WTC11 (cell line): ENCODE data around the gene B3GAT1. TPM values are rescaled to one million over a fixed set of nuclear protein-coding genes. Genes with fewer than 3 reads are reported as not detected.

Experiments used
- ATAC-seq: fragments of 200-7000 bp; cut with Tn5 transposase; 2 replicates; pipeline ENCODE4 v1.10.0; 2021; ENCODE audit warnings: mild to moderate bottlenecking, moderate library complexity
- CTCF ChIA-PET: fragments of 300-600 bp; sonication (Branson Sonifier 250); formaldehyde crosslinking; loops from one replicate; lab custom pipeline; 2021; ENCODE audit warnings: antibody characterized with exemption; lab: Charles Lee
- POLR2A ChIA-PET: fragments of 350-600 bp; sonication (Branson Sonifier 250); formaldehyde crosslinking; loops from one replicate; lab custom pipeline; 2021; ENCODE audit warnings: antibody characterized with exemption; lab: Charles Lee
- DNase-seq: peaks from one replicate; pipeline ENCODE4 v3.0.0; 2021; ENCODE audit warnings: low spot score
- H3K27ac Mint-ChIP-seq: 2 replicates; pipeline ENCODE4 v1.8.0; 2021; ENCODE audit warnings: mixed read lengths
- H3K27me3 Mint-ChIP-seq: 2 replicates; pipeline ENCODE4 v1.8.0; 2021; ENCODE audit warnings: low read depth, mild to moderate bottlenecking, moderate library complexity, mixed read lengths
- H3K36me3 Mint-ChIP-seq: 2 replicates; pipeline ENCODE4 v1.8.0; 2021; ENCODE audit warnings: mixed read lengths
- H3K4me1 Mint-ChIP-seq: 2 replicates; pipeline ENCODE4 v1.8.0; 2022; ENCODE audit warnings: mixed read lengths
- H3K4me3 Mint-ChIP-seq: 2 replicates; pipeline ENCODE4 v1.8.0; 2021; ENCODE audit warnings: mild to moderate bottlenecking, moderate library complexity, mixed read lengths
- H3K9me3 Mint-ChIP-seq: 2 replicates; pipeline ENCODE4 v1.8.0; 2021; ENCODE audit warnings: mixed read lengths
- AFF4 ChIP-seq: sonication (generic); formaldehyde crosslinking; IDR thresholded peaks from 2 replicates; pipeline ENCODE4 v1.8.1; 2023; ENCODE audit warnings: mild to moderate bottlenecking, missing genetic modification reagents, borderline replicate concordance
- CREB1 ChIP-seq: sonication (generic); formaldehyde crosslinking; IDR thresholded peaks from 2 replicates; pipeline ENCODE4 v1.8.0; 2023; ENCODE audit warnings: mild to moderate bottlenecking, missing genetic modification reagents
- ELF4 ChIP-seq: sonication (generic); formaldehyde crosslinking; IDR thresholded peaks from 2 replicates; pipeline ENCODE4 v1.8.1; 2022; ENCODE audit warnings: low read depth, mild to moderate bottlenecking, moderate library complexity, missing genetic modification reagents
- FOXP1 ChIP-seq: sonication (generic); formaldehyde crosslinking; IDR thresholded peaks from 2 replicates; pipeline ENCODE4 v1.8.0; 2022; ENCODE audit warnings: missing genetic modification reagents, mild to moderate bottlenecking, moderate library complexity, borderline replicate concordance
- HMGXB4 ChIP-seq: sonication (generic); formaldehyde crosslinking; IDR thresholded peaks from 2 replicates; pipeline ENCODE4 v1.8.1; 2023; ENCODE audit warnings: mild to moderate bottlenecking, moderate library complexity, missing genetic modification reagents
- IRF2 ChIP-seq: sonication (generic); formaldehyde crosslinking; IDR thresholded peaks from 2 replicates; pipeline ENCODE4 v1.8.0; 2022; ENCODE audit warnings: low read depth, missing genetic modification reagents, borderline replicate concordance
- MLX ChIP-seq: sonication (generic); formaldehyde crosslinking; IDR thresholded peaks from 2 replicates; pipeline ENCODE4 v1.8.1; 2023; ENCODE audit warnings: mild to moderate bottlenecking, missing genetic modification reagents, moderate library complexity
- NFATC4 ChIP-seq: fragments of 250-450 bp; sonication (Bioruptor Pico); IDR thresholded peaks from 2 replicates; pipeline ENCODE4 v1.9.0; 2021; ENCODE audit warnings: mild to moderate bottlenecking
- PRRX2 ChIP-seq: fragments of 250-450 bp; sonication (Bioruptor Pico); IDR thresholded peaks from 2 replicates; pipeline ENCODE4 v1.8.0; 2021; ENCODE audit warnings: mild to moderate bottlenecking
- ZNF121 ChIP-seq: sonication (generic); formaldehyde crosslinking; IDR thresholded peaks from 2 replicates; pipeline ENCODE4 v1.8.0; 2023; ENCODE audit warnings: missing genetic modification reagents
- ZNF232 ChIP-seq: sonication (generic); formaldehyde crosslinking; IDR thresholded peaks from 2 replicates; pipeline ENCODE4 v1.8.0; 2022; ENCODE audit warnings: mild to moderate bottlenecking, missing genetic modification reagents
- ZNF416 ChIP-seq: fragments of 250-450 bp; sonication (Bioruptor Pico); IDR thresholded peaks from 2 replicates; pipeline ENCODE4 v1.9.0; 2021; ENCODE audit warnings: mild to moderate bottlenecking, inconsistent platforms
- total RNA-seq: library from RNA; stranded (reverse); gene quantifications from 3 replicates; pipeline ENCODE4 v1.2.3, GENCODE V29; 2021
- TF ChIP-seq, protein P1 (sequence below): fragments of 250-450 bp; sonication (Bioruptor Pico); IDR thresholded peaks from 2 replicates; pipeline ENCODE4 v2.1.2; 2022; ENCODE audit warnings: mild to moderate bottlenecking, moderate library complexity
- TF ChIP-seq, protein P2 (sequence below): sonication (generic); formaldehyde crosslinking; IDR thresholded peaks from 2 replicates; pipeline ENCODE4 v1.8.1; 2022; ENCODE audit warnings: low read depth, missing genetic modification reagents, borderline replicate concordance
- TF ChIP-seq, protein P3 (sequence below): fragments of 250-450 bp; sonication (Bioruptor Pico); IDR thresholded peaks from 2 replicates; pipeline ENCODE4 v1.9.0; 2021; ENCODE audit warnings: mild to moderate bottlenecking
- TF ChIP-seq, protein P4 (sequence below): sonication (generic); formaldehyde crosslinking; IDR thresholded peaks from 2 replicates; pipeline ENCODE4 v1.8.1; 2023; ENCODE audit warnings: mild to moderate bottlenecking, missing genetic modification reagents, moderate library complexity
- TF ChIP-seq, protein P5 (sequence below): sonication (generic); formaldehyde crosslinking; IDR thresholded peaks from 2 replicates; pipeline ENCODE4 v1.8.0; 2022; ENCODE audit warnings: mild to moderate bottlenecking, missing genetic modification reagents

The B3GAT1 gene
- total RNA-seq, 1 experiment from 2014 or later: 30.0 TPM

DNA sequence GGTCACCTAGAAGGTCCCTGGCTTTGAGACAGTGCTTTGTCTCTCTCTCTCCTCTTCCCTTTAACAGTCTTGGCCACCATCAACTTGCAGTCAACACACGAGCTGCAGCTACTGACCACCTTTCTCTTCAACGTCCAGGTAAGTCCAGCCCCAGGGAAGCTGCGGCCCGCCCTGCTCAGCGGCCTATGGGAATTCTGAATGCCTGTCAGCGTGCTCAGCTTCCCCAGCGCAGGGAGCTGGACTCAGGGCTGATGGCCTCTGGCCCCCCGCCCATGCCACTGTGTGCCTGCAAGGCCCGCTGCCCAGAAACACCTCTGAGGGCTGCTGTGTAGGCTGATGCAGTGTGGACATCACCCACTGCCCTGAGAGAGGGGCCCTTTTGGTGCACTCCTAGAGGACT, 47.8 kb downstream of the B3GAT1 start:
- ChIA-PET POLR2A (no interaction called here), CTCF (no interaction called here)
- H3K36me3 Mint-ChIP-seq: no peaks in the 10 kb centered on the region
- TF ChIP-seq, protein P1, sequence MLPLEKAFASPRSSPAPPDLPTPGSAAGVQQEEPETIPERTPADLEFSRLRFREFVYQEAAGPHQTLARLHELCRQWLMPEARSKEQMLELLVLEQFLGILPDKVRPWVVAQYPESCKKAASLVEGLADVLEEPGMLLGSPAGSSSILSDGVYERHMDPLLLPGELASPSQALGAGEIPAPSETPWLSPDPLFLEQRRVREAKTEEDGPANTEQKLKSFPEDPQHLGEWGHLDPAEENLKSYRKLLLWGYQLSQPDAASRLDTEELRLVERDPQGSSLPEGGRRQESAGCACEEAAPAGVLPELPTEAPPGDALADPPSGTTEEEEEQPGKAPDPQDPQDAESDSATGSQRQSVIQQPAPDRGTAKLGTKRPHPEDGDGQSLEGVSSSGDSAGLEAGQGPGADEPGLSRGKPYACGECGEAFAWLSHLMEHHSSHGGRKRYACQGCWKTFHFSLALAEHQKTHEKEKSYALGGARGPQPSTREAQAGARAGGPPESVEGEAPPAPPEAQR (CRISPR knock-in tag): no peak
- TF ChIP-seq MLX (no peak), PRRX2 (CRISPR knock-in tag) (no peak), ELF4 (no peak), NFATC4 (CRISPR knock-in tag) (no peak), FOXP1 (CRISPR knock-in tag) (no peak), HMGXB4 (CRISPR knock-in tag) (no peak), AFF4 (CRISPR knock-in tag) (no peak), ZNF121 (CRISPR knock-in tag) (no peak), IRF2 (CRISPR knock-in tag) (no peak), ZNF416 (CRISPR knock-in tag) (no peak), ZNF232 (CRISPR knock-in tag) (no peak), CREB1 (CRISPR knock-in tag) (no peak)
- TF ChIP-seq, protein P2, sequence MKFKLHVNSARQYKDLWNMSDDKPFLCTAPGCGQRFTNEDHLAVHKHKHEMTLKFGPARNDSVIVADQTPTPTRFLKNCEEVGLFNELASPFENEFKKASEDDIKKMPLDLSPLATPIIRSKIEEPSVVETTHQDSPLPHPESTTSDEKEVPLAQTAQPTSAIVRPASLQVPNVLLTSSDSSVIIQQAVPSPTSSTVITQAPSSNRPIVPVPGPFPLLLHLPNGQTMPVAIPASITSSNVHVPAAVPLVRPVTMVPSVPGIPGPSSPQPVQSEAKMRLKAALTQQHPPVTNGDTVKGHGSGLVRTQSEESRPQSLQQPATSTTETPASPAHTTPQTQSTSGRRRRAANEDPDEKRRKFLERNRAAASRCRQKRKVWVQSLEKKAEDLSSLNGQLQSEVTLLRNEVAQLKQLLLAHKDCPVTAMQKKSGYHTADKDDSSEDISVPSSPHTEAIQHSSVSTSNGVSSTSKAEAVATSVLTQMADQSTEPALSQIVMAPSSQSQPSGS (CRISPR knock-in tag): no peak
- TF ChIP-seq, protein P3, sequence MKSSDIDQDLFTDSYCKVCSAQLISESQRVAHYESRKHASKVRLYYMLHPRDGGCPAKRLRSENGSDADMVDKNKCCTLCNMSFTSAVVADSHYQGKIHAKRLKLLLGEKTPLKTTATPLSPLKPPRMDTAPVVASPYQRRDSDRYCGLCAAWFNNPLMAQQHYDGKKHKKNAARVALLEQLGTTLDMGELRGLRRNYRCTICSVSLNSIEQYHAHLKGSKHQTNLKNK: no peak
- TF ChIP-seq, protein P4, sequence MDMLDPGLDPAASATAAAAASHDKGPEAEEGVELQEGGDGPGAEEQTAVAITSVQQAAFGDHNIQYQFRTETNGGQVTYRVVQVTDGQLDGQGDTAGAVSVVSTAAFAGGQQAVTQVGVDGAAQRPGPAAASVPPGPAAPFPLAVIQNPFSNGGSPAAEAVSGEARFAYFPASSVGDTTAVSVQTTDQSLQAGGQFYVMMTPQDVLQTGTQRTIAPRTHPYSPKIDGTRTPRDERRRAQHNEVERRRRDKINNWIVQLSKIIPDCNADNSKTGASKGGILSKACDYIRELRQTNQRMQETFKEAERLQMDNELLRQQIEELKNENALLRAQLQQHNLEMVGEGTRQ (CRISPR knock-in tag): no peak
- TF ChIP-seq, protein P5, sequence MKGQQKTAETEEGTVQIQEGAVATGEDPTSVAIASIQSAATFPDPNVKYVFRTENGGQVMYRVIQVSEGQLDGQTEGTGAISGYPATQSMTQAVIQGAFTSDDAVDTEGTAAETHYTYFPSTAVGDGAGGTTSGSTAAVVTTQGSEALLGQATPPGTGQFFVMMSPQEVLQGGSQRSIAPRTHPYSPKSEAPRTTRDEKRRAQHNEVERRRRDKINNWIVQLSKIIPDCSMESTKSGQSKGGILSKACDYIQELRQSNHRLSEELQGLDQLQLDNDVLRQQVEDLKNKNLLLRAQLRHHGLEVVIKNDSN (CRISPR knock-in tag): no peak
- peaks cover 15% of the 10 kb centered on the region for H3K4me1 Mint-ChIP-seq
- H3K9me3 Mint-ChIP-seq: no peaks in the 10 kb centered on the region
- H3K27me3 Mint-ChIP-seq: peaks cover 12% of the 10 kb centered on the region
- ATAC-seq: no peak
- H3K4me3 Mint-ChIP-seq: no peak overlapping the region
- DNase-seq: no peak
- no peak overlapping the region for H3K27ac Mint-ChIP-seq
